Activated naive CD4-positive, alpha-beta T cell treated with anti-CD3 and anti-CD28 coated beads, Interleukin-2, amount 50 U/mL, for 72 hours (primary cell): ENCODE results near the gene ARMCX5. TPM values are rescaled to one million over a fixed set of nuclear protein-coding genes. Genes with fewer than 3 reads are reported as not detected.

Experiments
- total RNA-seq, 2 donors: library from RNA; stranded (reverse); gene quantifications; one replicate each; pipeline ENCODE4 v1.2.3, GENCODE V29; 2022

The ARMCX5 gene
- total RNA-seq, 2 donors from 2014 or later: 6.1 to 8.1 TPM

Other genes starting within 250 kb of the ARMCX5 start
- not detected for gene NXF2B, start 159.5 kb upstream of the ARMCX5 start, total RNA-seq
- gene TCP11X2, start 127.7 kb upstream of the ARMCX5 start, total RNA-seq: not detected
- gene TMSB15A, start 82.8 kb upstream of the ARMCX5 start, total RNA-seq: 1 to 10 TPM in 1 of 2 donors, under 1 TPM in 1; 0.51 to 2.4 TPM
- gene GPRASP1, start 52.0 kb downstream of the ARMCX5 start, total RNA-seq: 1 to 10 TPM; 1.7 to 3.3 TPM
- under 1 TPM; 0.46 to 0.78 TPM for gene GPRASP2, start 112.9 kb downstream of the ARMCX5 start, total RNA-seq
- 1 to 10 TPM; 1.6 to 3.1 TPM for gene GPRASP3, start 121.2 kb downstream of the ARMCX5 start, total RNA-seq